Upper lobe of left lung (tissue), 6 donors: ENCODE measurements around the gene IFRD1. TPM values are rescaled to one million over a fixed set of nuclear protein-coding genes. Genes with fewer than 3 reads are reported as not detected.

Experiments used
- ATAC-seq, 2 donors: fragments of 200-7000 bp; cut with Tn5 transposase; one replicate each; pipeline ENCODE4 v1.9.1; 2022; ENCODE audit warnings: mild to moderate bottlenecking in 2 of 2, moderate library complexity in 2 of 2; ENCODE audit not compliant: low FRiP score in 2 of 2
- DNase-seq, 2 donors: peaks; one replicate each; pipeline ENCODE4 v3.0.0-alpha.2; 2019 to 2020
- H3K27ac ChIP-seq, 4 donors: fragments of 200-600 bp; sonication (generic); one replicate each; pipeline ENCODE4 v1.5.1; 2016 to 2019
- H3K27me3 ChIP-seq, 4 donors: fragments of 200-600 bp; sonication (generic); one replicate each; pipeline ENCODE4 v1.5.1; 2017 to 2019
- H3K36me3 ChIP-seq, 4 donors: fragments of 200-600 bp; sonication (generic); one replicate each; pipeline ENCODE4 v1.5.1; 2016 to 2019
- H3K4me1 ChIP-seq, 4 donors: fragments of 200-600 bp; sonication (generic); one replicate each; pipeline ENCODE4 v1.5.1; 2018 to 2019
- H3K4me3 ChIP-seq, 4 donors: fragments of 200-600 bp; sonication (generic); one replicate each; pipeline ENCODE4 v1.5.1; 2017 to 2019; ENCODE audit warnings: mild to moderate bottlenecking in 2 of 4, moderate library complexity in 1 of 4
- H3K9me3 ChIP-seq, 4 donors: fragments of 200-600 bp; sonication (generic); one replicate each; pipeline ENCODE4 v1.5.1; 2018 to 2019
- CTCF ChIP-seq, 6 experiments: fragments of 450-650 bp in 4 of 6; fragments of 200-600 bp in 2 of 6; sonication (generic) in 2 of 6; IDR thresholded peaks; one replicate each; pipeline ENCODE4 v1.5.1; 2016 to 2019; ENCODE audit warnings: antibody characterized with exemption in 6 of 6
- EP300 ChIP-seq, 4 donors: sonication (generic); formaldehyde crosslinking; IDR thresholded peaks; one replicate each; pipeline ENCODE4 v1.5.1; 2017; ENCODE audit warnings: antibody characterized with exemption in 4 of 4, control low read depth in 2 of 4
- POLR2A ChIP-seq, 4 donors: fragments of 450-650 bp; IDR thresholded peaks; one replicate each; pipeline ENCODE4 v1.5.1; 2016 to 2017; ENCODE audit warnings: antibody characterized with exemption in 4 of 4, mild to moderate bottlenecking in 2 of 4
- POLR2AphosphoS5 ChIP-seq, 2 donors: sonication (generic); formaldehyde crosslinking; IDR thresholded peaks; one replicate each; pipeline ENCODE4 v1.5.1; 2017; ENCODE audit warnings: antibody characterized with exemption in 2 of 2
- WGBS, 2 donors: methylation state at CpG; one replicate each; pipeline ENCODE4 v1.1.5; 2017 to 2018; 5-methylcytosine and 5-hydroxymethylcytosine counted together
- total RNA-seq, 6 donors: library from RNA; depleted of rRNA in 4 of 6; stranded (reverse); fragments of >200 nt in 4 of 6; gene quantifications; one replicate each; pipeline versions ENCODE4 v1.1.0 to v1.2.1, GENCODE V29; 2016 to 2021
- donor health status: DM: no; HTN: no; CAD: no; lungs with moderate emphysema.
- donor health status: DM: no; HTN: yes; CAD: no; lungs with severe emphysema.

The IFRD1 gene
- total RNA-seq, 6 donors from 2014 or later, result 28.8 to 95.3 (median 49.2) TPM

- TF ChIP-seq POLR2A (IDR thresholded peaks at IDR 0.05) (no peak), EP300 (IDR thresholded peaks at IDR 0.05) (no peak), POLR2AphosphoS5 (IDR thresholded peaks at IDR 0.05) (no peak), CTCF (IDR thresholded peaks at IDR 0.05) (no peak)
- peaks cover 10 to 14% (median 11%) of the 10 kb centered on the region in 4 donors for H3K4me1 ChIP-seq
- H3K27me3 ChIP-seq, result no peaks in the 10 kb centered on the region
- H3K9me3 ChIP-seq, result no peaks in the 10 kb centered on the region
- WGBS, 2 donors, result 93% methylated on average over 1 of the region's 1 CpG
- peaks cover 12 to 84% (median 39%) of the 10 kb centered on the region in 4 donors for H3K36me3 ChIP-seq
- no peak overlapping the region for H3K27ac ChIP-seq
- H3K4me3 ChIP-seq, result no peak overlapping the region
- ATAC-seq, result no peak
- no peak for DNase-seq
Observed at GRCh38 chr7:112459645-112460044, 9.4 kb downstream of the IFRD1 start.

GRCh38 chr7:112462236-112462635 is 12.0 kb downstream of the IFRD1 start:
- H3K9me3 ChIP-seq, result no peaks in the 10 kb centered on the region
- H3K27me3 ChIP-seq, result no peaks in the 10 kb centered on the region
- DNase-seq, result peak in 1 of 2 donors; percentile 72
- peak; percentile 55 to 75 for ATAC-seq
- peaks cover 0 to 90% (median 35%) of the 10 kb centered on the region in 4 donors for H3K36me3 ChIP-seq
- TF ChIP-seq POLR2A (IDR thresholded peaks at IDR 0.05) (no peak), EP300 (IDR thresholded peaks at IDR 0.05) (peak in 1 of 4 donors; percentile 87), CTCF (IDR thresholded peaks at IDR 0.05) (no peak), POLR2AphosphoS5 (IDR thresholded peaks at IDR 0.05) (peak; percentile 41 to 74)
- peak overlapping the region in 3 of 4 donors; percentile 9 to 60 (median 37) for H3K27ac ChIP-seq
- H3K4me1 ChIP-seq, result peaks cover 10 to 19% (median 11%) of the 10 kb centered on the region in 4 donors
- H3K4me3 ChIP-seq, result no peak overlapping the region

GRCh38 chr7:112467867-112468266 is 17.6 kb downstream of the IFRD1 start:
- Histone ChIP-seq H3K4me1 (peaks cover 0 to 6% (median 2%) of the 10 kb centered on the region in 4 donors), H3K27ac (no peak overlapping the region), H3K9me3 (no peaks in the 10 kb centered on the region), H3K36me3 (peaks cover 14 to 96% (median 47%) of the 10 kb centered on the region in 4 donors), H3K4me3 (no peak overlapping the region), H3K27me3 (no peaks in the 10 kb centered on the region)
- no peak for DNase-seq
- no peak for TF ChIP-seq POLR2AphosphoS5 (IDR thresholded peaks at IDR 0.05)
- TF ChIP-seq CTCF (IDR thresholded peaks at IDR 0.05), result no peak
- no peak for TF ChIP-seq EP300 (IDR thresholded peaks at IDR 0.05)
- TF ChIP-seq POLR2A (IDR thresholded peaks at IDR 0.05), result no peak
- 86 to 98% methylated on average over 4 of the region's 4 CpGs for WGBS, 2 donors
- ATAC-seq, result no peak

- ATAC-seq (no peak), DNase-seq (no peak)
- Histone ChIP-seq H3K9me3 (no peaks in the 10 kb centered on the region), H3K4me1 (no peaks in the 10 kb centered on the region), H3K36me3 (peaks cover 21 to 92% (median 53%) of the 10 kb centered on the region in 4 donors), H3K27me3 (no peaks in the 10 kb centered on the region), H3K4me3 (no peak overlapping the region), H3K27ac (no peak overlapping the region)
- 65 to 85% methylated on average over 4 of the region's 4 CpGs for WGBS, 2 donors
- TF ChIP-seq POLR2A (IDR thresholded peaks at IDR 0.05) (no peak), EP300 (IDR thresholded peaks at IDR 0.05) (no peak), POLR2AphosphoS5 (IDR thresholded peaks at IDR 0.05) (no peak), CTCF (IDR thresholded peaks at IDR 0.05) (no peak)
Observed at GRCh38 chr7:112470194-112470593, 19.9 kb downstream of the IFRD1 start.

GRCh38 chr7:112476390-112477052 is 26.3 kb downstream of the IFRD1 start:
- DNase-seq (no peak), ATAC-seq (no peak)
- H3K36me3 ChIP-seq, result peaks cover 26 to 56% (median 38%) of the 10 kb centered on the region in 4 donors
- TF ChIP-seq POLR2AphosphoS5 (IDR thresholded peaks at IDR 0.05) (no peak), EP300 (IDR thresholded peaks at IDR 0.05) (no peak), POLR2A (IDR thresholded peaks at IDR 0.05) (no peak), CTCF (IDR thresholded peaks at IDR 0.05) (no peak)
- H3K27me3 ChIP-seq, result no peaks in the 10 kb centered on the region
- H3K9me3 ChIP-seq, result no peaks in the 10 kb centered on the region
- H3K4me3 ChIP-seq, result no peak overlapping the region
- WGBS, 2 donors, result 94 to 97% methylated on average over 8 of the region's 8 CpGs
- no peak overlapping the region for H3K27ac ChIP-seq
- H3K4me1 ChIP-seq, result no peaks in the 10 kb centered on the region
